HG02938 (cell line): ENCODE measurements around the gene MUC5AC.
"Not testable (repeated sequence)": the region's sequence is repeated elsewhere in the genome, so short reads cannot be mapped to it uniquely, and the experiment has no call there.

ENCODE experiments used
- ATAC-seq: cut with Tn5 transposase; IDR thresholded peaks from one replicate; pipeline ENCODE4 v1.9.1; 2021; ENCODE audit warnings: mild to moderate bottlenecking, moderate library complexity; ENCODE audit not compliant: unreplicated experiment

The MUC5AC gene

GRCh38 chr11:1205121-1205986, 47.6 kb downstream of the MUC5AC start:
- no peak for ATAC-seq

GRCh38 chr11:1205987-1206331, 48.2 kb downstream of the MUC5AC start:
- no peak for ATAC-seq

- ATAC-seq, result no peak
These were observed 48.9 kb downstream of the MUC5AC start for GRCh38 chr11:1206391-1207271.

- ATAC-seq, result no peak
These were observed 49.8 kb downstream of the MUC5AC start for GRCh38 chr11:1207401-1208143.

GRCh38 chr11:1208144-1208393, 50.3 kb downstream of the MUC5AC start:
- no peak for ATAC-seq

- ATAC-seq, result no peak
These were observed 50.9 kb downstream of the MUC5AC start for GRCh38 chr11:1208394-1209261.

- no peak for ATAC-seq
These were observed 51.8 kb downstream of the MUC5AC start for GRCh38 chr11:1209371-1210057.

- ATAC-seq, result no peak
These were observed 54.1 kb downstream of the MUC5AC start for GRCh38 chr11:1211838-1212237.

- not testable (repeated sequence) for ATAC-seq
These were observed 58.1 kb downstream of the MUC5AC start for GRCh38 chr11:1215826-1216225.

- no peak for ATAC-seq
These were observed 59.4 kb downstream of the MUC5AC start for GRCh38 chr11:1217151-1217550.

GRCh38 chr11:1218256-1218787, 60.6 kb downstream of the MUC5AC start:
- ATAC-seq, result no peak

- no peak for ATAC-seq
These were observed 61.2 kb downstream of the MUC5AC start for GRCh38 chr11:1218788-1219445.

- no peak for ATAC-seq
These were observed 61.7 kb downstream of the MUC5AC start for GRCh38 chr11:1219446-1219833.

GRCh38 chr11:1219834-1220815, 62.4 kb downstream of the MUC5AC start:
- no peak for ATAC-seq

GRCh38 chr11:1220941-1221721, 63.4 kb downstream of the MUC5AC start:
- no peak for ATAC-seq

GRCh38 chr11:1221848-1222311, 64.1 kb downstream of the MUC5AC start:
- no peak for ATAC-seq
